ENCODE measurements around the gene GMDS. TPM values are rescaled to one million over a fixed set of nuclear protein-coding genes. Genes with fewer than 3 reads are reported as not detected.

The GMDS gene
- polyA plus RNA-seq, 1 donor (not counting 4 experiments of a cell fraction or from before 2014, with no cell fraction given), result 22.1 TPM

GRCh38 chr6:2183246-2183645, 62.2 kb downstream of the GMDS start:
- no peaks in the 10 kb centered on the region for H3K9me3 ChIP-seq (ENCODE audit: control insufficient read depth, low read depth, low read length)
- TF ChIP-seq CTCF (optimal IDR thresholded peaks at IDR 0.05 in 1 of 3, IDR thresholded peaks at IDR 0.05 in 1 of 3, conservative IDR thresholded peaks at IDR 0.05 in 1 of 3; ENCODE audit: extremely low read depth in 1 of 3, insufficient read depth in 2 of 3, low read length in 3 of 3), result no peak
- TF ChIP-seq EZH2 (IDR thresholded peaks at IDR 0.05; ENCODE audit: low read length), result no peak
- no peaks in the 10 kb centered on the region for H3K79me2 ChIP-seq (ENCODE audit: control insufficient read depth, insufficient read depth, low read length)
- FAIRE-seq (no peak), DNase-seq (ENCODE audit: low read depth, low spot score) (no peak)
- no peak overlapping the region for H2AFZ ChIP-seq (ENCODE audit: control insufficient read depth, low read length)
- H3K4me1 ChIP-seq (ENCODE audit: control insufficient read depth, extremely low read depth, insufficient read depth, low read length), result no peaks in the 10 kb centered on the region
- dilution Hi-C loops (cut with MboI; ENCODE audit: extremely low pct_ligation_motif_present, low sequenced_read_pairs), result no loop called here
- H3K36me3 ChIP-seq (ENCODE audit: control insufficient read depth in 2 of 2, extremely low read depth in 1 of 2, insufficient read depth in 2 of 2, low read length in 2 of 2), result no peaks in the 10 kb centered on the region
- H3K27ac ChIP-seq (ENCODE audit: control insufficient read depth, insufficient read depth, low read length), result no peak overlapping the region
- no peak overlapping the region for H3K4me2 ChIP-seq (ENCODE audit: control insufficient read depth, extremely low read depth, insufficient read depth, low read depth, low read length)
- H3K9ac ChIP-seq (ENCODE audit: control insufficient read depth, extremely low read depth, insufficient read depth, low read length), result no peak overlapping the region
- no peaks in the 10 kb centered on the region for H3K9me1 ChIP-seq (ENCODE audit: control insufficient read depth, extremely low read depth, insufficient read depth, low read length)
- H3K27me3 ChIP-seq (ENCODE audit: control insufficient read depth, extremely low read depth, insufficient read depth, low read length), result no peaks in the 10 kb centered on the region
- no peaks in the 10 kb centered on the region for H4K20me1 ChIP-seq (ENCODE audit: control insufficient read depth, extremely low read depth, insufficient read depth, low read length)
- no peak overlapping the region for H3K4me3 ChIP-seq (ENCODE audit: control insufficient read depth in 2 of 3, extremely low read depth in 1 of 3, insufficient read depth in 2 of 3, low read depth in 1 of 3, low read length in 3 of 3)

GRCh38 chr6:2182251-2182650, 63.2 kb downstream of the GMDS start:
- no peak overlapping the region for H3K9ac ChIP-seq (ENCODE audit: control insufficient read depth, extremely low read depth, insufficient read depth, low read length)
- H3K36me3 ChIP-seq (ENCODE audit: control insufficient read depth in 2 of 2, extremely low read depth in 1 of 2, insufficient read depth in 2 of 2, low read length in 2 of 2), result no peaks in the 10 kb centered on the region
- no peak for FAIRE-seq
- TF ChIP-seq CTCF (optimal IDR thresholded peaks at IDR 0.05 in 1 of 3, IDR thresholded peaks at IDR 0.05 in 1 of 3, conservative IDR thresholded peaks at IDR 0.05 in 1 of 3; ENCODE audit: extremely low read depth in 1 of 3, insufficient read depth in 2 of 3, low read length in 3 of 3) (no peak), EZH2 (IDR thresholded peaks at IDR 0.05; ENCODE audit: low read length) (no peak)
- H3K27me3 ChIP-seq (ENCODE audit: control insufficient read depth, extremely low read depth, insufficient read depth, low read length), result no peaks in the 10 kb centered on the region
- no peaks in the 10 kb centered on the region for H4K20me1 ChIP-seq (ENCODE audit: control insufficient read depth, extremely low read depth, insufficient read depth, low read length)
- no peaks in the 10 kb centered on the region for H3K9me1 ChIP-seq (ENCODE audit: control insufficient read depth, extremely low read depth, insufficient read depth, low read length)
- H3K4me2 ChIP-seq (ENCODE audit: control insufficient read depth, extremely low read depth, insufficient read depth, low read depth, low read length), result no peak overlapping the region
- H3K4me3 ChIP-seq (ENCODE audit: control insufficient read depth in 2 of 3, extremely low read depth in 1 of 3, insufficient read depth in 2 of 3, low read depth in 1 of 3, low read length in 3 of 3), result no peak overlapping the region
- dilution Hi-C loops (cut with MboI; ENCODE audit: extremely low pct_ligation_motif_present, low sequenced_read_pairs), result no loop called here
- H2AFZ ChIP-seq (ENCODE audit: control insufficient read depth, low read length), result no peak overlapping the region
- H3K9me3 ChIP-seq (ENCODE audit: control insufficient read depth, low read depth, low read length), result no peaks in the 10 kb centered on the region
- H3K79me2 ChIP-seq (ENCODE audit: control insufficient read depth, insufficient read depth, low read length), result no peaks in the 10 kb centered on the region
- no peak for DNase-seq (ENCODE audit: low read depth, low spot score)
- no peaks in the 10 kb centered on the region for H3K4me1 ChIP-seq (ENCODE audit: control insufficient read depth, extremely low read depth, insufficient read depth, low read length)
- no peak overlapping the region for H3K27ac ChIP-seq (ENCODE audit: control insufficient read depth, insufficient read depth, low read length)

All from keratinocyte (primary cell).